H1 (cell line): ENCODE measurements around the gene MAP3K3. TPM values are rescaled to one million over a fixed set of nuclear protein-coding genes. Genes with fewer than 3 reads are reported as not detected.

Source experiments
- CTCF ChIA-PET: fragments of 300-600 bp; sonication (Branson Sonifier 250); formaldehyde crosslinking; loops from one replicate; lab custom pipeline; 2021; ENCODE audit not compliant: partially characterized antibody; lab: Charles Lee
- POLR2A ChIA-PET: fragments of 300-600 bp; sonication (Branson Sonifier 250); formaldehyde crosslinking; loops from one replicate; lab custom pipeline; 2021; ENCODE audit warnings: inconsistent platforms; ENCODE audit not compliant: partially characterized antibody; lab: Charles Lee
- DNase-seq, 2 experiments: peaks; one replicate each; pipeline versions ENCODE4 v3.0.0 to v3.0.0-alpha.2; 2010 to 2022; ENCODE audit warnings: low spot score in 2 of 2, low read depth in 1 of 2, mixed read lengths in 1 of 2
- FAIRE-seq: peaks from 2 replicates; lab custom pipeline; 2011; peaks lifted over from hg19 to GRCh38; lab: Jason Lieb, UNC
- H2AFZ ChIP-seq: 2 replicates; pipeline ENCODE4 v1.8.1; 2012; ENCODE audit warnings: low read length, inconsistent platforms
- H2AK5ac ChIP-seq: 2 replicates; pipeline ENCODE4 v1.6.1; 2013; ENCODE audit warnings: low read depth, low read length
- H2BK120ac ChIP-seq: replicated peaks from 2 replicates; pipeline ENCODE3; 2013; ENCODE audit warnings: low read depth, low read length, inconsistent platforms
- H2BK12ac ChIP-seq: 2 replicates; pipeline ENCODE4 v1.6.1; 2013; ENCODE audit warnings: low read depth, low read length
- H2BK15ac ChIP-seq: 2 replicates; pipeline ENCODE4 v1.6.1; 2013; ENCODE audit warnings: low read length
- H2BK20ac ChIP-seq: 2 replicates; pipeline ENCODE4 v1.6.1; 2013; ENCODE audit warnings: low read length
- H2BK5ac ChIP-seq: 2 replicates; pipeline ENCODE4 v1.6.1; 2013; ENCODE audit warnings: low read depth, low read length
- H3K14ac ChIP-seq: 2 replicates; pipeline ENCODE4 v1.6.1; 2013; ENCODE audit warnings: inconsistent platforms; ENCODE audit not compliant: insufficient read length
- H3K18ac ChIP-seq: 2 replicates; pipeline ENCODE4 v1.6.1; 2013; ENCODE audit warnings: low read length; ENCODE audit errors: extremely low read depth
- H3K23ac ChIP-seq: 2 replicates; pipeline ENCODE4 v1.6.1; 2013; ENCODE audit warnings: inconsistent platforms; ENCODE audit not compliant: insufficient read length
- H3K23me2 ChIP-seq: 2 replicates; pipeline ENCODE4 v1.6.1; 2013; ENCODE audit warnings: low read depth, low read length
- H3K27ac ChIP-seq: 2 replicates; pipeline ENCODE4 v1.6.1; 2011; ENCODE audit warnings: low read depth, low read length, inconsistent platforms
- H3K27me3 ChIP-seq, 4 experiments: replicated peaks in 1 of 4; 1 replicate in 1 of 4; 2 replicates in 3 of 4; pipeline versions ENCODE4 v1.6.1 to v1.8.1; 2011 to 2013; ENCODE audit warnings: low read length in 3 of 4, mild to moderate bottlenecking in 3 of 4, inconsistent platforms in 2 of 4, mixed read lengths in 2 of 4, moderate library complexity in 1 of 4; ENCODE audit not compliant: control insufficient read depth in 3 of 4, insufficient read depth in 3 of 4; ENCODE audit errors: extremely low read depth in 1 of 4
- H3K36me3 ChIP-seq, 4 experiments: 2 replicates each; pipeline versions ENCODE4 v1.6.1 to v1.8.1; 2011 to 2013; ENCODE audit warnings: mild to moderate bottlenecking in 4 of 4, low read length in 3 of 4, moderate library complexity in 2 of 4, control low read depth in 1 of 4, inconsistent platforms in 1 of 4; ENCODE audit not compliant: insufficient read depth in 4 of 4, control insufficient read depth in 2 of 4
- H3K4ac ChIP-seq: replicated peaks from 2 replicates; pipeline ENCODE3; 2013; ENCODE audit warnings: low read length, low read depth, mixed read lengths, inconsistent platforms; ENCODE audit not compliant: insufficient read length
- H3K4me1 ChIP-seq, 4 experiments: replicated peaks in 1 of 4; 1 replicate in 1 of 4; 2 replicates in 3 of 4; pipeline versions ENCODE4 v1.6.1 to v1.8.1; 2011 to 2013; ENCODE audit warnings: low read length in 3 of 4, inconsistent platforms in 2 of 4, mixed read lengths in 1 of 4; ENCODE audit not compliant: insufficient read depth in 4 of 4, control insufficient read depth in 3 of 4
- H3K4me2 ChIP-seq, 2 experiments: 2 replicates each; pipeline versions ENCODE4 v1.6.1 to v1.8.1; 2011 to 2013; ENCODE audit warnings: low read depth in 2 of 2, low read length in 2 of 2, control low read depth in 1 of 2, inconsistent platforms in 1 of 2, mild to moderate bottlenecking in 1 of 2; ENCODE audit not compliant: insufficient read depth in 1 of 2
- H3K4me3 ChIP-seq, 4 experiments: fragments of 200-600, 300-600 bp in 1 of 4; sonication (generic), shearing (Covaris generic), sonication (Bioruptor Twin) in 1 of 4; 2 replicates each; pipeline versions ENCODE4 v1.5.1 to v1.8.1; 2011 to 2016; ENCODE audit warnings: low read length in 4 of 4, low read depth in 3 of 4, control low read depth in 2 of 4, inconsistent platforms in 2 of 4, mild to moderate bottlenecking in 2 of 4, mixed read lengths in 1 of 4, moderate library complexity in 1 of 4; ENCODE audit not compliant: insufficient read depth in 2 of 4; ENCODE audit errors: extremely low read depth in 1 of 4
- H3K56ac ChIP-seq: replicated peaks from 2 replicates; pipeline ENCODE3; 2013; ENCODE audit warnings: low read depth, mild to moderate bottlenecking, mixed read lengths, low read length, inconsistent platforms; ENCODE audit not compliant: insufficient read length
- H3K79me1 ChIP-seq: 2 replicates; pipeline ENCODE4 v1.6.1; 2013; ENCODE audit warnings: low read depth, low read length, control low read depth
- H3K79me2 ChIP-seq, 2 experiments: 2 replicates each; pipeline versions ENCODE4 v1.6.1 to v1.8.1; 2012 to 2013; ENCODE audit warnings: low read length in 2 of 2, mild to moderate bottlenecking in 2 of 2, inconsistent platforms in 1 of 2; ENCODE audit not compliant: insufficient read depth in 2 of 2, control insufficient read depth in 1 of 2
- H3K9ac ChIP-seq, 4 experiments: replicated peaks in 1 of 4; 1 replicate in 1 of 4; 2 replicates in 3 of 4; pipeline versions ENCODE4 v1.6.1 to v1.8.1; 2011 to 2013; ENCODE audit warnings: low read depth in 3 of 4, low read length in 3 of 4, control low read depth in 2 of 4, mild to moderate bottlenecking in 2 of 4, moderate library complexity in 2 of 4, inconsistent platforms in 1 of 4; ENCODE audit errors: extremely low read depth in 1 of 4
- H3K9me3 ChIP-seq, 2 experiments: 2 replicates each; pipeline versions ENCODE4 v1.6.1 to v1.8.1; 2012 to 2013; ENCODE audit warnings: mild to moderate bottlenecking in 2 of 2, moderate library complexity in 2 of 2, control low read depth in 1 of 2, inconsistent platforms in 1 of 2, low read depth in 1 of 2, low read length in 1 of 2, mixed read lengths in 1 of 2; ENCODE audit not compliant: insufficient read depth in 2 of 2
- H4K20me1 ChIP-seq, 2 experiments: replicated peaks in 1 of 2; 2 replicates each; pipeline versions ENCODE3 to v1.8.1; 2011 to 2013; ENCODE audit warnings: inconsistent platforms in 2 of 2, low read length in 2 of 2, mild to moderate bottlenecking in 1 of 2; ENCODE audit not compliant: insufficient read depth in 2 of 2, control insufficient read depth in 1 of 2
- H4K5ac ChIP-seq: 2 replicates; pipeline ENCODE4 v1.6.1; 2013; ENCODE audit warnings: low read length, low read depth, mixed read lengths, inconsistent platforms; ENCODE audit not compliant: insufficient read length
- H4K8ac ChIP-seq: 2 replicates; pipeline ENCODE4 v1.8.0; 2013; ENCODE audit warnings: mild to moderate bottlenecking, moderate library complexity, low read length, inconsistent platforms; ENCODE audit not compliant: insufficient read depth; ENCODE audit errors: extremely low read depth
- H4K91ac ChIP-seq: replicated peaks from 2 replicates; pipeline ENCODE3; 2013; ENCODE audit warnings: low read length, mixed read lengths, inconsistent platforms; ENCODE audit not compliant: insufficient read length
- BRCA1 ChIP-seq: IDR thresholded peaks from 2 replicates; pipeline ENCODE4 v1.6.1; 2012; ENCODE audit warnings: low read depth, low read length, improper control_type of control experiment
- E2F6 ChIP-seq: IDR thresholded peaks from 2 replicates; pipeline ENCODE4 v1.6.1; 2012; ENCODE audit warnings: inconsistent platforms
- KDM1A ChIP-seq: fragments of 200-600, 300-600 bp; sonication (generic); IDR thresholded peaks from 2 replicates; pipeline ENCODE4 v1.7.1; 2016; ENCODE audit warnings: mild to moderate bottlenecking, low read length, borderline replicate concordance
- SIRT6 ChIP-seq: IDR thresholded peaks from one replicate; pipeline ENCODE4 v1.7.1; 2012; ENCODE audit warnings: low read length, inconsistent platforms
- SIX5 ChIP-seq: IDR thresholded peaks from 2 replicates; pipeline ENCODE4 v1.6.1; 2011; ENCODE audit warnings: mild to moderate bottlenecking, low read depth, low read length
- WGBS, 2 experiments: shearing (Covaris generic) in 1 of 2; methylation state at CpG; one replicate each; pipeline versions ENCODE4 v1.1.6 to v1.1.7; 2013 to 2015; ENCODE audit warnings: low lambda C conversion rate in 2 of 2, mixed read lengths in 2 of 2, inconsistent platforms in 1 of 2, low coverage in 1 of 2, missing lambda C conversion rate in 1 of 2; ENCODE audit not compliant: insufficient replicate concordance in 2 of 2, insufficient coverage in 1 of 2, insufficient read length in 1 of 2; ENCODE audit errors: extremely low coverage in 1 of 2, missing lambda C conversion rate in 1 of 2; 5-methylcytosine and 5-hydroxymethylcytosine counted together
- polyA plus RNA-seq, 7 experiments: library from polyadenylated mRNA; depleted of rRNA in 3 of 7; stranded (reverse) in 5 of 7; unstranded in 2 of 7; fragments of >200 nt in 5 of 7; fragments of 200-250 nt in 2 of 7; gene quantifications; 1 replicate in 5 of 7; 2 replicates in 1 of 7; 4 replicates in 1 of 7; pipeline versions ENCODE4 v1.2.1 to v1.2.3, GENCODE V29; 2011 to 2013; ENCODE audit warnings: missing spikeins in 2 of 7, mixed read lengths in 2 of 7
- total RNA-seq: library from RNA; stranded (reverse); fragmentation: NEBNext Ultra II Directional; extraction: Animal tissue kit (Norgen Biotek cat#: 25700); gene quantifications from 2 replicates; pipeline ENCODE4 v1.2.1, GENCODE V29; 2021

The MAP3K3 gene
- total and polyA plus RNA-seq, 2 of the 8 experiments (the other 6 are each of a cell fraction or from before 2014, with no cell fraction given), result 10.3 to 21.0 TPM

DNA sequence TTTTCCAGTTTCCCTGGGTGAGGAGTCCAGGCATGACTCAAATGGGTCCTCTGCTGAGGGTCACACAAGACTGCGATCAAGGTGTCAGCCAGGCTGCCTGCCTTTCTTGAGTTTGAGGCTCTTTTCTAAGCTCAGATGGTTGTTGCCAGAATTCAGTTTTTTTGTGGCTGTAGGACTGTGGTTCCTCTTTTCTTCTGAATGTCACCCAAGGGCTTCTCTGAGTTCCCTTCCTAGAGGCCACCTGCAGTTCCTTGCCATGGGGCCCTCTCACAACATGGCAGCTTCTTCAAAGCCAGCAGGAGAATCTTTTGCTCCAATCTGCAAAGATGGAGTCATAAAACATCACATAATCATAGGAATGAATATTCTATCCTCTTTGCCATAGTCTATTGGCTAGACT, 60.2 kb downstream of the MAP3K3 start:
- no peak overlapping the region for H4K8ac ChIP-seq
- no peaks in the 10 kb centered on the region for H3K27me3 ChIP-seq
- H3K56ac ChIP-seq, result no peak overlapping the region
- H3K4me3 ChIP-seq, result no peak overlapping the region
- H2BK5ac ChIP-seq, result no peak overlapping the region
- H4K5ac ChIP-seq, result no peak overlapping the region
- H3K79me1 ChIP-seq, result no peaks in the 10 kb centered on the region
- H2AFZ ChIP-seq, result no peak overlapping the region
- FAIRE-seq (no peak), DNase-seq (no peak)
- no peak overlapping the region for H3K18ac ChIP-seq
- H3K23me2 ChIP-seq, result no peaks in the 10 kb centered on the region
- no peaks in the 10 kb centered on the region for H3K4me1 ChIP-seq
- H2BK120ac ChIP-seq, result no peak overlapping the region
- H3K27ac ChIP-seq, result no peak overlapping the region
- 83% methylated on average over 1 of the region's 1 CpG; no CpG with 5 or more reads in 1 of the 2 experiments for WGBS, 2 experiments
- POLR2A ChIA-PET, result interaction anchor here (1.4 to 2.4 kb wide), 2 partner anchors 12 to 60 kb away, joined by 5 to 9 read pairs; partner anchors contain the start of gene MAP3K3
- TF ChIP-seq BRCA1 (no peak), KDM1A (no peak), E2F6 (no peak), SIRT6 (no peak), SIX5 (no peak)
- no peak overlapping the region for H3K14ac ChIP-seq
- no peak overlapping the region for H3K4ac ChIP-seq
- no peak overlapping the region for H3K9ac ChIP-seq
- no peak overlapping the region for H3K4me2 ChIP-seq
- H4K91ac ChIP-seq, result no peak overlapping the region
- H2AK5ac ChIP-seq, result no peak overlapping the region
- H3K36me3 ChIP-seq, result peaks cover 2 to 3% (median 2%) of the 10 kb centered on the region in 4 experiments; a peak in 3 of 8 replicates
- H3K9me3 ChIP-seq, result no peaks in the 10 kb centered on the region
- no peak overlapping the region for H3K23ac ChIP-seq
- no peak overlapping the region for H2BK20ac ChIP-seq
- no peak overlapping the region for H2BK15ac ChIP-seq
- H3K79me2 ChIP-seq, result no peaks in the 10 kb centered on the region
- no peak overlapping the region for H2BK12ac ChIP-seq
- H4K20me1 ChIP-seq, result no peaks in the 10 kb centered on the region
- CTCF ChIA-PET, result interaction anchor here (1.0 to 7.5 kb wide), 9 partner anchors 9 to 250 kb away, joined by 3 to 63 read pairs (median 3); no protein-coding TSS in a partner anchor
